Vagina (tissue), 2 donors: ENCODE results near the gene MSH6. TPM values are rescaled to one million over a fixed set of nuclear protein-coding genes. Genes with fewer than 3 reads are reported as not detected.

Experiments used
- DNase-seq, 2 donors: peaks; one replicate each; pipeline ENCODE4 v3.0.0-alpha.2; 2017; ENCODE audit errors: extremely low spot score in 2 of 2
- H3K27ac ChIP-seq: fragments of 200-600 bp; sonication (generic); one replicate; pipeline ENCODE4 v1.5.1; 2019
- H3K27me3 ChIP-seq: fragments of 200-600 bp; sonication (generic); one replicate; pipeline ENCODE4 v1.5.1; 2019
- H3K36me3 ChIP-seq, 2 donors: fragments of 200-600 bp; sonication (generic); one replicate each; pipeline ENCODE4 v1.5.1; 2017 to 2019
- H3K4me1 ChIP-seq: fragments of 200-600 bp; sonication (generic); one replicate; pipeline ENCODE4 v1.5.1; 2019
- H3K4me3 ChIP-seq, 2 donors: fragments of 200-600 bp; sonication (generic); 1 replicate in 1 of 2; 2 replicates in 1 of 2; pipeline ENCODE4 v1.5.1; 2016 to 2019
- H3K9me3 ChIP-seq: fragments of 200-600 bp; sonication (generic); one replicate; pipeline ENCODE4 v1.5.1; 2019
- POLR2A ChIP-seq, 2 donors: fragments of 450-650 bp; IDR thresholded peaks; one replicate each; pipeline ENCODE4 v1.6.1; 2017; ENCODE audit warnings: antibody characterized with exemption in 2 of 2, mild to moderate bottlenecking in 2 of 2, moderate library complexity in 2 of 2
- POLR2AphosphoS5 ChIP-seq, 2 donors: sonication (generic); formaldehyde crosslinking; IDR thresholded peaks; one replicate each; pipeline ENCODE4 v1.9.0; 2017; ENCODE audit warnings: antibody characterized with exemption in 2 of 2, mild to moderate bottlenecking in 2 of 2, low read depth in 1 of 2; ENCODE audit not compliant: insufficient read depth in 1 of 2
- intact Hi-C: fragments of 100-400 bp; cut with DNase I; formaldehyde crosslinking; loops from one replicate; pipeline ENCODE4 v1.15.1; 2023
- total RNA-seq: library from RNA; depleted of rRNA; stranded (reverse); fragments of >200 nt; gene quantifications from one replicate; pipeline ENCODE4 v1.2.3, GENCODE V29; 2016
- TF ChIP-seq, protein P1 (sequence below), 3 experiments: fragments of 450-650 bp in 2 of 3; fragments of 200-600 bp in 1 of 3; sonication (generic) in 1 of 3; IDR thresholded peaks; one replicate each; pipeline ENCODE4 v1.5.1; 2017 to 2019; ENCODE audit warnings: antibody characterized with exemption in 3 of 3, mild to moderate bottlenecking in 2 of 3, moderate library complexity in 2 of 3

MSH6 gene
- total RNA-seq, 1 donor from 2014 or later = 38.8 TPM

GRCh38 chr2:47747878-47748277, 35.1 kb upstream of the MSH6 start:
- H3K36me3 ChIP-seq = no peaks in the 10 kb centered on the region
- H3K9me3 ChIP-seq = no peaks in the 10 kb centered on the region
- no peak overlapping the region for H3K4me3 ChIP-seq
- TF ChIP-seq POLR2AphosphoS5 (IDR thresholded peaks at IDR 0.05; ENCODE audit: insufficient read depth in 1 of 2, low read depth in 1 of 2) = no peak
- no peak for TF ChIP-seq POLR2A (IDR thresholded peaks at IDR 0.05)
- TF ChIP-seq, protein P1, sequence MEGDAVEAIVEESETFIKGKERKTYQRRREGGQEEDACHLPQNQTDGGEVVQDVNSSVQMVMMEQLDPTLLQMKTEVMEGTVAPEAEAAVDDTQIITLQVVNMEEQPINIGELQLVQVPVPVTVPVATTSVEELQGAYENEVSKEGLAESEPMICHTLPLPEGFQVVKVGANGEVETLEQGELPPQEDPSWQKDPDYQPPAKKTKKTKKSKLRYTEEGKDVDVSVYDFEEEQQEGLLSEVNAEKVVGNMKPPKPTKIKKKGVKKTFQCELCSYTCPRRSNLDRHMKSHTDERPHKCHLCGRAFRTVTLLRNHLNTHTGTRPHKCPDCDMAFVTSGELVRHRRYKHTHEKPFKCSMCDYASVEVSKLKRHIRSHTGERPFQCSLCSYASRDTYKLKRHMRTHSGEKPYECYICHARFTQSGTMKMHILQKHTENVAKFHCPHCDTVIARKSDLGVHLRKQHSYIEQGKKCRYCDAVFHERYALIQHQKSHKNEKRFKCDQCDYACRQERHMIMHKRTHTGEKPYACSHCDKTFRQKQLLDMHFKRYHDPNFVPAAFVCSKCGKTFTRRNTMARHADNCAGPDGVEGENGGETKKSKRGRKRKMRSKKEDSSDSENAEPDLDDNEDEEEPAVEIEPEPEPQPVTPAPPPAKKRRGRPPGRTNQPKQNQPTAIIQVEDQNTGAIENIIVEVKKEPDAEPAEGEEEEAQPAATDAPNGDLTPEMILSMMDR (IDR thresholded peaks at IDR 0.05) = no peak
- no peaks in the 10 kb centered on the region for H3K4me1 ChIP-seq
- no peak for DNase-seq
- no peak overlapping the region for H3K27ac ChIP-seq
- intact Hi-C loops = no loop called here
- H3K27me3 ChIP-seq = no peaks in the 10 kb centered on the region

DNA sequence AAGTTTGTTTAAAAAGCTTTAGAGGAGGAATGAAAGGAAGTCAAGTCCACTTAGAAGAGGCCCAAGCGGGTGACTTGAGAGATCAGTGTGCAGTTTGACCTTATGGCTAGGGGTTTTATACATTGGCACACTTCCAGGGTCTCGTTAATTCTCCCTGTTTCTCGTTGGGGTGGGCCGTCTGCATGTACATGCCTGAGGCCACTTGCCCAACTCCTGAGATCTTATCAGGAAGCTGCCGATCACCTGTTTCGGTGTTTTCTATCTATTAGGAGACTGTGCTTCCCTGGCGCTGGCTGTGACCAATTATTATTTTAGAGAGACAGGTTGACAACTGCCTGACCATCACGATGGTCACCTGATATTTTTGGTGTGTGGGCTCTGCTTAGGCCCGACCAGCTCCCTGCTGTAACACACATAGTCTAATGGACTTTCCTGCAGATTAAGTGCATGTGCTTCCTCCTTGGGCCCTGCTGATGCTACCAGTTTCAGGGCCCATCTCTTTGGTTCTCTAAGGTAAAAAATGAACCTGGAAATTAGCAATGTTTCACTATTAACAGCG, 31.0 kb upstream of the MSH6 start:
- intact Hi-C loops = no loop called here
- Histone ChIP-seq H3K4me3 (no peak overlapping the region), H3K9me3 (no peaks in the 10 kb centered on the region), H3K36me3 (no peaks in the 10 kb centered on the region), H3K27me3 (no peaks in the 10 kb centered on the region), H3K4me1 (no peaks in the 10 kb centered on the region), H3K27ac (no peak overlapping the region)
- TF ChIP-seq, protein P1 (IDR thresholded peaks at IDR 0.05) = no peak
- no peak for TF ChIP-seq POLR2A (IDR thresholded peaks at IDR 0.05)
- DNase-seq = no peak

- no peak overlapping the region for H3K4me3 ChIP-seq
- no peaks in the 10 kb centered on the region for H3K9me3 ChIP-seq
- no peaks in the 10 kb centered on the region for H3K36me3 ChIP-seq
- H3K27me3 ChIP-seq = no peaks in the 10 kb centered on the region
- TF ChIP-seq, protein P1 (IDR thresholded peaks at IDR 0.05) = no peak
- TF ChIP-seq POLR2AphosphoS5 (IDR thresholded peaks at IDR 0.05; ENCODE audit: insufficient read depth in 1 of 2, low read depth in 1 of 2) (no peak), POLR2A (IDR thresholded peaks at IDR 0.05) (no peak)
- H3K4me1 ChIP-seq = no peaks in the 10 kb centered on the region
- H3K27ac ChIP-seq = no peak overlapping the region
- intact Hi-C loops = loop anchor here (10.0 kb wide), 1 partner anchor 657 kb away; no protein-coding TSS in a partner anchor
- no peak for DNase-seq
Observed at GRCh38 chr2:47767497-47767844, 15.5 kb upstream of the MSH6 start.

DNA sequence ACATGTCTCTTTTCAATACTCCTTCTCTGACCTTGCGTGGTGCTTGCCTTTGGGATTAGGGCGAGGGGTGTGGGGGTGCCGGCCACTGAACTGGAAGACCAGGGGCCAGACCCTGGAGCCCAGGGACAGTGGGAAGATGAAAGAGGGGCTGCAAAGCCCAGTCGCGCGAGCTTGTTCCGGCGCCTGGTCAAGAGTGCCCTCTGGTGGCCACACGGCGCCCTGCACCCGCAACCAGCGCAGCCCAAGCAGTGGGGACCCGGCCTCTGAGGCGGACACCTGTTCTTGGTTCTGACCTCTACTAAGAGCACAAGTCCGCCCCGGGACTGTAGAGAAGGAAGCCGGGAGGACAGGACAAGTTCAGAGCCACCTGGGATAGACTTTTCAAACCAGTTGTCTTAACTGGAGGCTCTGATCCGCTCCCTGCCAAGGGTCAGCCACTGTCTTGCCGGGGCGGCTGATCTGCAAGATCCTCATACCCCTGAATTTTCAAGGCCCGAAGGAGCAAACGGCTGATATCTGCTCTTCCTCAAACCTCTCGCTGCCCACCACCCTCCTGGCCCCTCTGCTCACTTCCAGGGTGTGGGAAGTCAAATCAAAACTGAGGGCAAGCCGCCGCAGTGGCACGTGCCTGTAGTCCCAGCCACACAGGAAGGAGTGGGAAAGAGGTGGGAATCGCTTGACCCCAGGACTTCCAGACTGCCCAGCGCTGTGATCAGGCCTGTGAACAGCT, 14.9 kb upstream of the MSH6 start:
- Histone ChIP-seq H3K27me3 (no peaks in the 10 kb centered on the region), H3K36me3 (no peaks in the 10 kb centered on the region), H3K4me3 (no peak overlapping the region), H3K4me1 (no peaks in the 10 kb centered on the region), H3K9me3 (no peaks in the 10 kb centered on the region), H3K27ac (no peak overlapping the region)
- intact Hi-C loops = loop anchor here (10.0 kb wide), 1 partner anchor 657 kb away; no protein-coding TSS in a partner anchor
- TF ChIP-seq, protein P1 (IDR thresholded peaks at IDR 0.05) = peak; percentile 92 to 98 (median 93)
- TF ChIP-seq POLR2A (IDR thresholded peaks at IDR 0.05) (no peak), POLR2AphosphoS5 (IDR thresholded peaks at IDR 0.05; ENCODE audit: insufficient read depth in 1 of 2, low read depth in 1 of 2) (no peak)
- no peak for DNase-seq

DNA sequence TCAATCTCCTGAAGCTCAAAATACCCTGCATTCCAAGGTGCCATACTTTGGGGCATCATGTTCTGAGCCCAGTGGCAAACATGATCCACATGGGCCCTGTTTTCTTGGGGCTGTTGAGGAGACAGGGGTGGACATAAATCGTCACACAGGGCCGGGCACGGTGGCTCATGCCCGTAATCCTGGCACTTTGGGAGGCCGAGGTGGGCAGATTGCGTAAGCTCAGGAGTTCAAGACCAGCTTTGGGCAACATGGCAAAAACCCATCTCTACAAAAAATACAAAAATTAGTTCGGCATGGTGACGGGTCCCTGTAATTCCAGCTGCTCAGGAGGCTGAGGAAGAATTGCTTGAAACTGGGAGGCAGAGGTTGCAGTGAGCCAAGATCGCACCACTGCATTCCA, 13.6 kb upstream of the MSH6 start:
- Histone ChIP-seq H3K27me3 (no peaks in the 10 kb centered on the region), H3K4me3 (no peak overlapping the region), H3K4me1 (no peaks in the 10 kb centered on the region), H3K27ac (no peak overlapping the region), H3K36me3 (no peaks in the 10 kb centered on the region), H3K9me3 (no peaks in the 10 kb centered on the region)
- TF ChIP-seq POLR2AphosphoS5 (IDR thresholded peaks at IDR 0.05; ENCODE audit: insufficient read depth in 1 of 2, low read depth in 1 of 2) = no peak
- TF ChIP-seq, protein P1 (IDR thresholded peaks at IDR 0.05) = no peak
- no peak for TF ChIP-seq POLR2A (IDR thresholded peaks at IDR 0.05)
- intact Hi-C loops = loop anchor here (10.0 kb wide), 1 partner anchor 655 kb away; no protein-coding TSS in a partner anchor
- DNase-seq = no peak
